IgD-negative memory B cell (primary cell): ENCODE data around the gene C2CD2. TPM values are rescaled to one million over a fixed set of nuclear protein-coding genes. Genes with fewer than 3 reads are reported as not detected.

Experiments used
- H3K27ac Mint-ChIP-seq, 3 donors: one replicate each; pipeline ENCODE4 v1.8.0; 2020 to 2022; ENCODE audit warnings: mild to moderate bottlenecking in 3 of 3, mixed read lengths in 3 of 3, moderate library complexity in 1 of 3
- H3K27me3 Mint-ChIP-seq: one replicate; pipeline ENCODE4 v1.8.0; 2021; ENCODE audit warnings: mixed read lengths
- H3K36me3 Mint-ChIP-seq: one replicate; pipeline ENCODE4 v1.8.0; 2020; ENCODE audit warnings: mild to moderate bottlenecking, mixed read lengths
- H3K4me1 Mint-ChIP-seq, 3 donors: one replicate each; pipeline ENCODE4 v1.8.0; 2020 to 2022; ENCODE audit warnings: mixed read lengths in 3 of 3, mild to moderate bottlenecking in 1 of 3
- H3K4me3 Mint-ChIP-seq, 4 donors: one replicate each; pipeline ENCODE4 v1.8.0; 2020 to 2022; ENCODE audit warnings: mild to moderate bottlenecking in 4 of 4, mixed read lengths in 4 of 4, moderate library complexity in 3 of 4
- H3K9me3 Mint-ChIP-seq, 3 donors: one replicate each; pipeline ENCODE4 v1.8.0; 2020 to 2021; ENCODE audit warnings: mixed read lengths in 3 of 3, mild to moderate bottlenecking in 1 of 3
- polyA plus RNA-seq: library from polyadenylated mRNA; unstranded; fragments of 300-500 nt; fragmentation: Illumina TruSeq; gene quantifications from one replicate; pipeline ENCODE4 v1.2.3, GENCODE V29; 2021

The C2CD2 gene
- polyA plus RNA-seq, 1 donor from 2014 or later: 3.5 TPM

DNA sequence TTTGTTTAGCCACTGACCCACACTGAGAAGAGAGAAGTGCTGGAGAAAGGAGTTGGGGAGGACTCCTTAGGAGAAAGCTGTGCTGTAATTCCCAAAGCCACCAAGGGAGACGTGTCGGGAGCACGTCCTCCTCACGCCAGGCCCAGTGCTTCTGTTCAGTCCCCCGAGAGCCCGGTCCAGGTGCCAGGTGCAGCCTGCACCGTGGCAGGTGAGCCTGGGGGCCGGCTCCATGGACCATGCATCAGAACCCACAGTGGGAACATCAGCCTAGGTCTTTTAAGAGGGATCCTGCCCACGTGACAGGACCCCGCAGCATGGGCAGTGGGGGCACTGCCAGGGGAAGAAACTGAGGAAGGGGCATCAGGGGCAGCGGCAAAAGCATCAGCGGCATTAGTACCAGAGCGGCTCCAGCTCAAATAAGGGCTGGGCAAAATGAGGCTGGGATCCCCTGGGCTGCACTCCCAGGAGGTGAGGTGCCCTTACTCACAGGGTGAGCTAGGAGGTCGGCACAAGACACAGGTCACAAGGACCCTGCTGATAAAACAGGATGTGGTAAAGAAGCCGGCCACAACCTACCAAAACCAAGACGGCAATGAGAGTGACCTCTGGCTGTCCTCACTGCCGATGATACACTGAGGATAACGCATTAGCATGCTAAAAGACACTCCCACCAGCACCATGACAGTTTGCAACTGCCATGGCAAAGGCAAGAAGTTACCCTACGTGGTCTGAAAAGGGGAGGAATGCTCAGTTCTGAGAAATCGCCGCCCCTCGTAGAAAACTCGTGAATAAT lies 50.1 kb downstream of the C2CD2 start:
- Mint-ChIP-seq H3K9me3 (no peaks in the 10 kb centered on the region), H3K4me1 (peaks cover 0 to 3% (median 2%) of the 10 kb centered on the region in 3 donors), H3K4me3 (no peak overlapping the region), H3K27me3 (no peaks in the 10 kb centered on the region), H3K36me3 (peaks cover 10% of the 10 kb centered on the region), H3K27ac (no peak overlapping the region)

DNA sequence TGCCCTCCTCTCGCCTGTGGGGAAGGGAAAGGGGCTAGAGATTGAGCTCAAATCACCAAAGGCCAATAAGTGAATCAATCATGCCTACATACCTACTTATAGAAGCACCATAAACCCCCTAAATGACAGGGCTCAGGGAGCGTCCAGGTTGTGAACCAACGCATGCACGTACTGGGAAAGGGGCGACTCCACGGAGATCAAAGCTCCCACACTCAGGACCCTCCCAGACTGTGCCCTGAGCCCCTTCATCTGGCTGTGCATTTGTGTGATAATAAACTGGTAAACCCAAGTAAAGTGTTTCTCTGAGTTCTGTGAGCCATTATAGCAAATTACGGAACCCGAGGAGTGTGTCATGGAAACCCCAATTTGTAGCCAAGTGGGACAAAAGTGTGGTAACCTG lies 50.9 kb downstream of the C2CD2 start:
- Mint-ChIP-seq H3K36me3 (peaks cover 11% of the 10 kb centered on the region), H3K27ac (no peak overlapping the region), H3K4me1 (peaks cover 0 to 3% (median 2%) of the 10 kb centered on the region in 3 donors), H3K27me3 (no peaks in the 10 kb centered on the region), H3K4me3 (no peak overlapping the region), H3K9me3 (no peaks in the 10 kb centered on the region)

DNA sequence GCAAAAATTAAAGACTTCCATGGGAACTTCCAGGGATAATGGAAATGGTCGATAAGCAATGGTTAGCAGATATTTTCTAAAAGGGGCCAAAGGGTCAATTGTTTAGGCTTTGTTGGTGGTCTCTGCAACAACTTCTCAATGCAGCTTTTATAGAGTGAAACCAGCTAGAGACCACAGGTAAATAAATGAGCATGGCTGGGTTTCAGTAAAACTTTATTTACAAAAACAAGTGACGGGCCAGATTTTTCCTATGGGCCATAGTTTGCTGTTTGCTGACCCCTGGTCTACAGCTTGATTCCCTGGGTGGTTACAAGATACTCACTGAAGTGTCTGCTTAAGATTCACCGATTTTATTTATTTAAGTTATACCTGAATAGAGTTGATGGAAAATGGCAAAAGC lies 52.0 kb downstream of the C2CD2 start:
- H3K27ac Mint-ChIP-seq: peak overlapping the region in 1 of 3 donors; percentile 18
- no peak overlapping the region for H3K4me3 Mint-ChIP-seq
- peaks cover 0 to 3% (median 2%) of the 10 kb centered on the region in 3 donors for H3K4me1 Mint-ChIP-seq
- H3K9me3 Mint-ChIP-seq: peaks cover 0 to 1% (median 0%) of the 10 kb centered on the region in 3 donors
- no peaks in the 10 kb centered on the region for H3K27me3 Mint-ChIP-seq
- peaks cover 6% of the 10 kb centered on the region for H3K36me3 Mint-ChIP-seq

DNA sequence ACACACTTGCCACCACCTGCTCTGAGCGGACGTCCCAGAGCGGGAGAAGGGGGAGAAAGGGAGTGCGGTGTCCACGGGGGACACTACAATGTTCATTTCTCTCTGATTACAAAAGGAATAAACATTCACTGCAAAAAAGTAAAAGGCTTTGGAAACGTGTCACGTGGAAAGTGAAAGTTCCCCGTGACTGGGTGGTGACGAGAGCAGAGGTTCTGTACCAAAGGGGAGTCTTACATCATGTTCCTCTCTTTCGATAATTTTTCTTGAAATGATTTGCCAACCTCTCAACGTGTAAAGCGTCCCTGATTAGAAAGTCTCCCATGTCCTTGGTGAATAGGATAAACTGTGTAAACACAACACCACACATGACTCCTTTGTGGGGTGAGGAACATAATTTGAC lies 52.7 kb downstream of the C2CD2 start:
- H3K9me3 Mint-ChIP-seq: peaks cover 0 to 1% (median 0%) of the 10 kb centered on the region in 3 donors
- no peak overlapping the region for H3K4me3 Mint-ChIP-seq
- H3K27me3 Mint-ChIP-seq: no peaks in the 10 kb centered on the region
- H3K4me1 Mint-ChIP-seq: peaks cover 0 to 4% (median 2%) of the 10 kb centered on the region in 3 donors
- peaks cover 1% of the 10 kb centered on the region for H3K36me3 Mint-ChIP-seq
- H3K27ac Mint-ChIP-seq: no peak overlapping the region

DNA sequence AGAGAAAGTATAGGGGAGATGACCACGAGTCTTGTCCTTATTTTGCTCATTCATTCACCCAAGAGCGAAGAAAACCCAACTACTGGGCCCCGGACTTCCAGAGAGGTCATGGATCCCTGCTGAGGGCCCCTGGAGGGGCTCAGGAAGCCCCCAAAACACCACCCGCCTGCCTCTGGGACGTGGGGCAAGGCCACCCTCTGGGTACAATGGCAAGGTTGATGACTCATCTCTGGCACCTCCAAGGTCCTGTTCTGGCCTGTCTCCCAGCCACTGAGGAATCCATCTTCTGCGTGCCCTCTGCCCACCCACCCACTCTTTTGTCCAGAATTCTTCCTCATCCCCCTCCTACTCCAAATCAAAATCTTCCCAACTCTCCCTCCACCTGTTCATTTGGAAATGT lies 53.4 kb downstream of the C2CD2 start:
- Mint-ChIP-seq H3K4me3 (no peak overlapping the region), H3K27me3 (no peaks in the 10 kb centered on the region), H3K36me3 (peaks cover 1% of the 10 kb centered on the region), H3K4me1 (peaks cover 5 to 8% (median 8%) of the 10 kb centered on the region in 3 donors), H3K9me3 (peaks cover 0 to 1% (median 0%) of the 10 kb centered on the region in 3 donors), H3K27ac (no peak overlapping the region)

DNA sequence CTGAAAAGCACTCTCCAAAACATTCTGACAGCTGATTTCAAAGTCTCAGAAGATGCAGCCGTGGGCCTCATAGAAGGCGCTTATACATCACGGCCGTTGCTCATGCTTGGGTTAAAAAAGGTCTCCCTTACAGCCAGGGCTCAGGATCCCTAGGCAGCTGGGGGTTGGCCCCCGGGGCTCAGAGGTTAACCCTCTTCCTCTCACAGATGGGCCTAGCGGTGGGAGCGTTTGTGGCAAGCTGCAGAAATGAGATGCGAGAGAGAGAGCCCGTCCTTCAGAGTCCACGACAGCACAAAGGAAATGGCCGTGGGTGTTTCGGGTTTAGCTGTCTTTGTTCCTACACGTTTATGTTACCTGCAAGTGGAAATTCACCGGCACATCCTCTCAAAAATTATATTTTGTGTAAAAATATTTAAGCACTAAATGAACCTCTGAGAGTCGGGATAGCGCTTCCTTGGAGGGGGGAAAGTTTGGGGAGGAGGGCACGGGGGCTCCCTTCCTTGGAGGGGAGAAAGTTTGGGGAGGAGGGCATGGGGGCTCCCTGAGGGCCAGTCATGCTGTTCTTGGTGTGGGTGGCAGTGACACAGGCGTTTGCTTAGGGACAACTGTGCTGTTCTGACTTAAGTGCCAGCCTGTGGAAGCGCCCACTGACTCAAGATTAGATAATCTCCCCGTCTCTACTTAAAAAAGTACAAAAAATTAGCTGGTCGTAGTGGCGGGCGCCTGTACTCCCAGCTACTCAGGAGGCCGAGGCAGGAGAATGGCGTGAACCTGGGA lies 54.2 kb downstream of the C2CD2 start:
- peak overlapping the region in 1 of 3 donors; percentile 59 for H3K27ac Mint-ChIP-seq
- H3K4me3 Mint-ChIP-seq: no peak overlapping the region
- H3K9me3 Mint-ChIP-seq: peaks cover 0 to 1% (median 0%) of the 10 kb centered on the region in 3 donors
- H3K36me3 Mint-ChIP-seq: peaks cover 1% of the 10 kb centered on the region
- H3K4me1 Mint-ChIP-seq: peaks cover 5 to 8% (median 8%) of the 10 kb centered on the region in 3 donors
- H3K27me3 Mint-ChIP-seq: no peaks in the 10 kb centered on the region

DNA sequence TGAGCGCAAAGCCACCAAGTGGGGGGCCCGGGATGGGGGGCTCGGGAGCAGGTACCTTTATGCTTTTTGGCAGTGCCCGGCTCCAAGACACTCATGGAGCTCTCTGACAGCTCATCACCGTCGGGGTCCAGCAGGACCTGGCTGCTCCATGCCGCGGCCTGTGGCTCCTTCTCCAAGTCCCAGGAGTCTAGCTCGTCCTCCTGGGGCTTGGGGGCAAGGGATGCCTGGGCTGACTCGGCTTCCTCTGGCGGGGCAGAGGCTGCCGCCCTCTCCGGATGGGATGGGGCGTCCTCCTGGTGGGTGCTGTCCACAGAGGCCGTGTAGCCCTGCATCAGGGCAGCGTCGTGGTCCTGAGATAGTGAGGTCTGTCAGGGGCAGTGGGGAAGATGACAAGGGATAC lies 54.8 kb downstream of the C2CD2 start:
- peaks cover 0 to 1% (median 0%) of the 10 kb centered on the region in 3 donors for H3K9me3 Mint-ChIP-seq
- H3K27ac Mint-ChIP-seq: peak overlapping the region in 1 of 3 donors; percentile 59
- H3K4me3 Mint-ChIP-seq: no peak overlapping the region
- peaks cover 5 to 8% (median 8%) of the 10 kb centered on the region in 3 donors for H3K4me1 Mint-ChIP-seq
- H3K27me3 Mint-ChIP-seq: no peaks in the 10 kb centered on the region
- peaks cover 1% of the 10 kb centered on the region for H3K36me3 Mint-ChIP-seq

DNA sequence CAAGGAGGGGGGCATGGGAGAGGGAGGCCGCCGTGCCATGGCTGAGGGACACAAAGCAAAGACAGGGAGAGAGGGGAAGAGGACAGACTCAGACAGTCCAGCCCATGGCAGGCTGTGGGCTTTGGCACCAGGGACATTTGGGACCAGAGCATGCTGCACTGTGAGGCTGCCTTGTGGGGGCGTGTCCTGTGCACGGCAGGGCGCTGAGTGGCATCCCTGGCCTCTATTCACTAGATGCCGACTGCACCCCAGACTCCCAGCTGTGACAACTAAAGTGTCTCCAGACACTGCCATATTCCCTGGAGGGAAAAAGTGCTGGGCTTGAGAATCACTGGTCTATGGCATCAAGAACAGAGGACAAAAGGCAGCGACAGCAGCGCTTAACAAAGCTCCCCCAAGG lies 56.1 kb downstream of the C2CD2 start:
- peaks cover 0 to 1% (median 0%) of the 10 kb centered on the region in 3 donors for H3K9me3 Mint-ChIP-seq
- peaks cover 5 to 8% (median 8%) of the 10 kb centered on the region in 3 donors for H3K4me1 Mint-ChIP-seq
- no peaks in the 10 kb centered on the region for H3K27me3 Mint-ChIP-seq
- H3K36me3 Mint-ChIP-seq: peaks cover 1% of the 10 kb centered on the region
- H3K27ac Mint-ChIP-seq: no peak overlapping the region
- no peak overlapping the region for H3K4me3 Mint-ChIP-seq

DNA sequence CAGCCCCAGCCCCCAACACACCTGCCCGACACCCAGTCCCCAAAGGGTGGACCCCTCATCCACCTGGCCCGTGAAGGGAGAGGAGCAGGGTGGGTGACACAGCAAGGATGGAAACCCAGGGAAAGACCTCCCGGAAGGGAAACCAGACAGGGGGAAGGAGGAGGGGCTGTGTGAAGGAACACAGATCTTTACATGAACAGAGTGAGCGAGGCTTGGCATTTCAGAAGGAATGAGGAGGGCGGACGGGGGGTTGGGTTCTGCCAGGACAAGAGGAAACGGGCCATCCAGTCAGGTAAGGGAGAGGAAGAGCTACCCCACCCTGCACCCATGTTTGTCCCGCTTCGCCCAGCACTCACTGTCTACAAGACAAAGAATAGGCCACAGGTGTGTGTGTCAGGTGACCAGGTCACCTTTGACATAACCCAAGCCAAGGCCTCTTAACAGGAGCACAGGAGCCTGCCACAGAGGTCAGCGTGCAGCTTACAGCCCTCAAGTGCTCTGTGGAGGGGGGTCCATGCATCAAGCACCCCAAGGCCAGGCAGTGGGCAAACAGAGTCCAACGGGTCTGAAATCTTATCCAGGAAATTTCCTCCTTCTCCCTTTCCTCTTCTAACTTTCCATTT lies 56.7 kb downstream of the C2CD2 start:
- Mint-ChIP-seq H3K27ac (no peak overlapping the region), H3K4me1 (peaks cover 5 to 8% (median 8%) of the 10 kb centered on the region in 3 donors), H3K9me3 (peaks cover 0 to 1% (median 0%) of the 10 kb centered on the region in 3 donors), H3K4me3 (no peak overlapping the region), H3K36me3 (peaks cover 1% of the 10 kb centered on the region), H3K27me3 (no peaks in the 10 kb centered on the region)

DNA sequence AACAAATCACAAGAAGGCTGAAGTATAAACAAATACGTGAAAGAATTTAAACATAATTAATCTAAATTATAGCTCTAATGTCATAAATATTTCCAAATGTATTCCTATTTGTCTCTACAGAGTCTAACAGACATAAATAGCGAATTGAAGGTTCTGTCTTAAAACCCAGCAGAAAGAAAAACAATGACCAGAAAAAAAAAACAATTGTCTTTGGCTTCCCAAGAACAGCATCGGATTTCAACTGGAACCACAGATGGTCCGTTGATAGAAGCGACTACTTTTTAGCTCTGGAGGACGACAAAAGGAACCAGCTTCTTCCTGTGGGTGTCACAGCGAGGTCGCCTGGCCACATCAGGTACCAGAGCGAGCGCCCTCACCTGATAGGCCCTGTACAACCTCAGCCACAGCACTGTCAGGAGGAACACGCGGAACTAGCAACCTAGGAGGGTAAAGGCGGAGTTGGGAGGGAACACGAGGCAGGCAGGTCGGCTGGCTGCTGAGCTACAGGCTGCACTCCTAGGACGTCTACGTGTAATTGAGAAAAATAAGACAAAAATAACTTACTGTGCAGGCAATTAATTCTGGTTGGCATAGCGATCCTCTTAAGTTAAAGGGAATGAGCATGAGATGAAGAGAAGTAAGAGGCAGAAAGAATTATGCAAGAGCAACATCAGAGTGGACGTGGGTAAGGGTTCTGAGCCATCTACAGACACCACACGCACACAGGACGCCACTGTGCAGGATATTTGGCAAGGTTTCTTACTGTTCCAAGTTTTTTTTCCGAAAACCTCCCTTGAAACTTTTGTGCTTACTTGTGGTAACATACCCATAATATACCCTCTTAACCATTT lies 58.0 kb downstream of the C2CD2 start:
- no peaks in the 10 kb centered on the region for H3K27me3 Mint-ChIP-seq
- H3K4me3 Mint-ChIP-seq: no peak overlapping the region
- peaks cover 1% of the 10 kb centered on the region for H3K36me3 Mint-ChIP-seq
- no peak overlapping the region for H3K27ac Mint-ChIP-seq
- peaks cover 0 to 1% (median 0%) of the 10 kb centered on the region in 3 donors for H3K9me3 Mint-ChIP-seq
- peaks cover 5 to 8% (median 8%) of the 10 kb centered on the region in 3 donors for H3K4me1 Mint-ChIP-seq

DNA sequence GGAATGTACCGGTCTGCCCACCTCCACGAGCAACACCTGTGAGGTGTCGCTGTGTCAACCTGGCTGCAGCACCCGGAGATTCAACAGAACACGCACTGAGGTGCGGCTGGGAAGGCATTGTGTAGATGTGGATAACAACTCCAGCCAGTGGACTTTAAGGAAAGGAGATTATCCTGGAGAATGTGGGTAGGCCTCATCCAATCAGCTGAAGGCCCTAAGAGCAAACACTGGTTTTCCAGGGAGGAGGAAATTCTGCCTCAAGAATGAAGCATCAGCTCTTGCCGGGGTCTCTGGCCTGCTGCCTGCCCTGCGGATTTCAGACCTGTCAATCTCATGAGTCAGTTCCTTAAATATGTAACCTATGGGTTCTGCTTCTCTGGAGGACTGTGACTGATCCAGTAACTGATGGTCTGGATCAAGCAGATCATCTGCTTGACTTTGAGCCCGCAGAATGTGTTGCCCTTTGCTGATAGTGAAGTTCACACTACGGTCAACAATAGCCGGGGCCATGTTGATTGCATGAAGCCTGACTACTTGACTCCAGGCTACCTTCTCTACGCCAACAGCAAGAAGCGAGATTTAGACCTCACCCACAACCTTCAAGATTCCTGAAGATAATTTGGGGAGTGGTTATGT lies 58.8 kb downstream of the C2CD2 start:
- Mint-ChIP-seq H3K4me1 (peaks cover 5 to 8% (median 8%) of the 10 kb centered on the region in 3 donors), H3K27me3 (no peaks in the 10 kb centered on the region), H3K9me3 (peaks cover 0 to 1% (median 0%) of the 10 kb centered on the region in 3 donors), H3K4me3 (no peak overlapping the region), H3K36me3 (peaks cover 1% of the 10 kb centered on the region), H3K27ac (no peak overlapping the region)

DNA sequence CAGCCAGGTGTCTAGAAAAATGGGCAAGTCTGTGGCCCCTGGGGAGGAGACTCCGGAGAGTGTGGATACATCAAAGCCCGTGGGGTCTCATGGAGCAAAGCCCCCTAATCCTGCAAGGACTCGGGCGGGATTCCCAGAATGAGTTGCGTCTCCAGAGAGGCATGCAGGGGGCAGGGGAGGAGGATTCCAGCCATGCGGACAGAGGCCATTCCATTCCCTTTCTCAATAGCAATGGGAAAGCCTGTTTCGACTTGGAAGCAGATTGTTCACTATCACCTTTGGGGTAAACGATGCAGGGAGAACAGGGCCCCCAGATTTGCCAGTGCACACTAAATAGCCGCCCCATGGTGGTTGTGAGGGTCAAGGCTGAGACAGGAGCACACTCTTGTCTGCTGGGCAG lies 59.3 kb downstream of the C2CD2 start:
- Mint-ChIP-seq H3K9me3 (peaks cover 0 to 1% (median 0%) of the 10 kb centered on the region in 3 donors), H3K4me1 (peaks cover 5 to 8% (median 7%) of the 10 kb centered on the region in 3 donors), H3K27ac (no peak overlapping the region), H3K27me3 (no peaks in the 10 kb centered on the region), H3K36me3 (peaks cover 1% of the 10 kb centered on the region), H3K4me3 (no peak overlapping the region)

DNA sequence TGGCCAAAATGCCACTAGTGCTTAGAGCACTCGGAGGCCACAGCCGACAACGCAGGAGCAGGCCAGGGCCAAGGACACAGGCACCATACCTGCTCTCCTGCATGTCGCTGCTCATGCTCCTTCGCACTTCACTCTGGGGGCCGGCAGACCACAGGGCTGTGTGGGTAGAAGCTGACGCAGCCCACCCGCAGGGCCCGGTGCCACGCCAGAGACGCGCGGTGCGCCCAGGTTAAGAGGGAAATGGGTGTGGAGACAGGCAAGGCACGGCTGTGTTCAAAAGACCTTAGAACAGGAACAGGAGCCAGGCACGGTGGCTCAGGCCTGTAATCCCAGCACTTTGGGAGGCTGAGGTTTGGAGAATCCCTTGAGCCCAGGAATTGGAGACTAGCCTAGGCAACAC lies 61.1 kb downstream of the C2CD2 start:
- no peaks in the 10 kb centered on the region for H3K36me3 Mint-ChIP-seq
- no peak overlapping the region for H3K4me3 Mint-ChIP-seq
- no peaks in the 10 kb centered on the region for H3K27me3 Mint-ChIP-seq
- H3K4me1 Mint-ChIP-seq: peaks cover 5 to 6% (median 5%) of the 10 kb centered on the region in 3 donors
- no peak overlapping the region for H3K27ac Mint-ChIP-seq
- H3K9me3 Mint-ChIP-seq: peaks cover 0 to 1% (median 0%) of the 10 kb centered on the region in 3 donors

DNA sequence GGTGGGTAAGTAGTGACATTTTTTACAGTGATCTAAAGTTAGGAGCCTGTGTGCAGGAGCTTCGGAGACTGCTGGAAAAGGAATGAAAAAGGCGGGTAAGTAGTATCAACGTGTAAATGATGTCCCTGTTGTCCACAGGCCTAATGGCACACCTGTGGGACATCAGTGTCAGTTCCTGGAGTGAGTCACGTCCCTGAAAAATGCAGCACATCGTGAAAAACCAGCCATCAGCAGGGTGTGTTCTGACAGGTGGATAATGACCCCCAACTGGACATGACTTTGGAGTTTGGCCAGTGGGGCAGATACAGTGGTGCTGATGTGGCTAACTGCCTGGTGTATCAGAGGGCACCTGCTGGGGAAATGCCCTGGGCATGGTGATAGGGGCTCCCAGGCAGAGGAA lies 62.7 kb downstream of the C2CD2 start:
- Mint-ChIP-seq H3K4me3 (peak overlapping the region in 1 of 4 donors; percentile 28), H3K4me1 (peaks cover 5 to 6% (median 5%) of the 10 kb centered on the region in 3 donors), H3K9me3 (no peaks in the 10 kb centered on the region), H3K27me3 (no peaks in the 10 kb centered on the region), H3K27ac (no peak overlapping the region), H3K36me3 (no peaks in the 10 kb centered on the region)
